ENCODE measurements around the gene CREBL2.
"Not testable (repeated sequence)": the region's sequence is repeated elsewhere in the genome, so short reads cannot be mapped to it uniquely, and the experiment has no call there.

Gene CREBL2

DNA sequence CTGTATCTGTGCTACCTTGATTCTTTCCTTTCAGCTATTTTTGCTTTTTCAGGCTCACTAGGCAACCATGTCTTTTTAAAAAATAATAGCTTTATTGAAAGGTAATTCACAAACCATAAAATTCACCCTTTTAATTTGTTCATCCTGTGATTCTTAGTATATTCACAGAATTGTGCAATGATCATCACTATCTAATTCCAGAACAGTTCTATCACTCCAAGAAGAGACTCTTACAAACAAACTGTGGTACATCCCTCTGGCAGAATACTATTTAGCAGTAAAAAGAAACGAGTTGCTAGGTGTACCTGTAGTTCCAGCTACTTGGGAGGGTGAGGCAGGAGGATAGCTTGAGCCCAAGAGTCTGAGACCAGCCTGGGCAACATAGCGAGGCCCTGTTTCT, 14.8 kb downstream of the CREBL2 start:
- DNase-seq (ENCODE audit: low spot score), result no peak
- no peak overlapping the region for H3K4me3 ChIP-seq
- no peak overlapping the region for H3K27ac ChIP-seq
- TF ChIP-seq, protein P1, sequence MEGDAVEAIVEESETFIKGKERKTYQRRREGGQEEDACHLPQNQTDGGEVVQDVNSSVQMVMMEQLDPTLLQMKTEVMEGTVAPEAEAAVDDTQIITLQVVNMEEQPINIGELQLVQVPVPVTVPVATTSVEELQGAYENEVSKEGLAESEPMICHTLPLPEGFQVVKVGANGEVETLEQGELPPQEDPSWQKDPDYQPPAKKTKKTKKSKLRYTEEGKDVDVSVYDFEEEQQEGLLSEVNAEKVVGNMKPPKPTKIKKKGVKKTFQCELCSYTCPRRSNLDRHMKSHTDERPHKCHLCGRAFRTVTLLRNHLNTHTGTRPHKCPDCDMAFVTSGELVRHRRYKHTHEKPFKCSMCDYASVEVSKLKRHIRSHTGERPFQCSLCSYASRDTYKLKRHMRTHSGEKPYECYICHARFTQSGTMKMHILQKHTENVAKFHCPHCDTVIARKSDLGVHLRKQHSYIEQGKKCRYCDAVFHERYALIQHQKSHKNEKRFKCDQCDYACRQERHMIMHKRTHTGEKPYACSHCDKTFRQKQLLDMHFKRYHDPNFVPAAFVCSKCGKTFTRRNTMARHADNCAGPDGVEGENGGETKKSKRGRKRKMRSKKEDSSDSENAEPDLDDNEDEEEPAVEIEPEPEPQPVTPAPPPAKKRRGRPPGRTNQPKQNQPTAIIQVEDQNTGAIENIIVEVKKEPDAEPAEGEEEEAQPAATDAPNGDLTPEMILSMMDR (IDR thresholded peaks at IDR 0.05), result no peak

DNA sequence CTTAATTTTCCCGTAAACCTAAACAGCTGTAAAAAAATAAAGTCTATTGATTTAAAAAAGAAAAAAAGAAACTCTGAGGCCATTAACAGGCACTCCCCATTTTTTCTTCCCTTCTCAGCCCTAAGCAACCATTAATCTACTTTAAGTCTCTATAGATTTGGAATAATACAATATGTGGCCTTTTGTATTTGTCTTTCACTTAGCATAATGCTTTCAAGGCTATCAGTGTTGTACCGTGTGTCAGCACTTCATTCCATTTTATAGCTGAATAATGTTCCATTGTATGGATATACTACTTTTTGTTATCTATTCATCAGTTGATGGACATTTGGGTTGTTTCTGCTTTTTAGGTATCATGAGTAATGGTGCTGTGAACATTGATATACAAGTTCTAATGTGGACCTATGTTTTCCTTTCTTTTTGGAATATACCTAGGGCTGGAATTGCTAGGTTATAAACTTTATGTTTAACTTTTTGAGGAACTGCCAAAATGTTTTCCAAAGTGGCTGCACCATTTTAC, 15.7 kb downstream of the CREBL2 start:
- Histone ChIP-seq H3K27ac (no peak overlapping the region), H3K4me3 (no peak overlapping the region)
- DNase-seq (ENCODE audit: low spot score), result no peak
- TF ChIP-seq, protein P1 (IDR thresholded peaks at IDR 0.05), result no peak

DNA sequence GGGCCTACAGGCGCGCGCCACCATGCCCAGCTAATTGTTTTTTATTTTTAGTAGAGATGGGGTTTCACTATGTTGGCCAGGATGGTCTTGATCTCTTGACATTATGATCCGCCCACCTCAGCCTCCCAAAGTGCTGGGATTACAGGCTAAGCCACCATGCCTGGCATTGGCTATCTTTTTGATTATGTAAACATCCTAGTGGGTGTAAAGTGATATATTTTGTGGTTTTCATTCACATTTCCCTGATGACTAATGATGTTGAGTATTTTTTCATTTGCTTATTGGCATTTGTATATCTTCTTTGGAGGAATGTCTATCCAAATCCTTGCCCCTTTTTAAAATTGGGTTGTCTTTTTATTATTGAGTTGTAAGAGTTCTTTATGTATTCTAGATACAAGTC, 16.3 kb downstream of the CREBL2 start:
- Histone ChIP-seq H3K27ac (no peak overlapping the region), H3K4me3 (no peak overlapping the region)
- DNase-seq (ENCODE audit: low spot score), result no peak
- TF ChIP-seq, protein P1 (IDR thresholded peaks at IDR 0.05), result no peak

DNA sequence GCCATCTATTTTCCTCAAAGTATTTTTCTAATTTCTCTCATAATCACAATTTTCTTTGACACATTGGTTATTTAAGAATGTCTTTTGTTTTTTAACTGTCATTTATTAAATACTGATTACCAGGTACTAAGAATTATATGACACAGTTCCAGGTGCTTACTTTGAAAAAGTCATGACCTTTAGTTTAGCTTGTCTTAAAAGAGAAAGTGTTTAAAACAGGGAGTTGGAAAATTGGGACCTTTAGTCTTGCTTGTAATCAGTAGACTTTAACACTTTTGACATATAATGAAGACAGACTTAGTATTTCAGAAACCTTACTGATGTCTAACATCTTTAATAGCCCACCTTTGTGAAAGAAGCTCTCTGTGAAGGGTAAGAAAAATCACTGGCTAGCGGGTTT, 19.2 kb downstream of the CREBL2 start:
- Histone ChIP-seq H3K4me3 (no peak overlapping the region), H3K27ac (no peak overlapping the region)
- TF ChIP-seq, protein P1 (IDR thresholded peaks at IDR 0.05), result no peak
- no peak for DNase-seq (ENCODE audit: low spot score)

DNA sequence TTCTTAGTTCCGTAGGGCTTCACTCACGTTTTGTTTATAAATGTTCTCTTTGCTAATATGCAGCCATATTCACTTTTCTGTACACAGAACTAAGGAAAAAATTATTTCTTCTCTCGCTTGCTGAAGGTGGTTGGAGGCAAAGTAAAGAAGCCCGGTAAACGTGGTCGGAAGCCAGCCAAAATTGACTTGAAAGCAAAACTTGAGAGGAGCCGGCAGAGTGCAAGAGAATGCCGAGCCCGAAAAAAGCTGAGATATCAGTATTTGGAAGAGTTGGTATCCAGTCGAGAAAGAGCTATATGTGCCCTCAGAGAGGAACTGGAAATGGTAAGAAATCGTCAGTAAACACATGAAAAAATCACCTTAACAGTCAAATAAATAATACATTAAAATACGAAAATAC, 24.0 kb downstream of the CREBL2 start:
- H3K27ac ChIP-seq, result no peak overlapping the region
- H3K4me3 ChIP-seq, result no peak overlapping the region
- DNase-seq (ENCODE audit: low spot score), result no peak
- TF ChIP-seq, protein P1 (IDR thresholded peaks at IDR 0.05), result no peak

DNA sequence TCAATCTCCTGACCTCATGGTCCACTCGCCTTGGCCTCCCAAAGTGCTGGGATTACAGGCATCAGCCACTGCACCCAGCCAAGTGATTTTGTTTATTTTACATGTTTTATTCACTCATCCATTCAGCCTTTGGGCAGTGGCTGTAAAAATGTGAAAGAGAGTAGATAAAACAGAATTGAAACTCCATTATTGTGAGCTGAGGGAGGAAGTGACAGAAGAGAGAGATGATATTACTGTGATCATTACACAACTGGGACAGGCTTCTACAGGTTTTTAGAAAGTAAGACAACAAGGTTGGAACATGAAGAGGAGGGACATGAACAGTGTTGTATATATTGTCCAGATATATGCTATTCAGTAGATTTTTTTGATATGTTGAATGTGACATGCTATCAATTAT, 25.0 kb downstream of the CREBL2 start:
- H3K27ac ChIP-seq, result no peak overlapping the region
- DNase-seq (ENCODE audit: low spot score), result no peak
- TF ChIP-seq, protein P1 (IDR thresholded peaks at IDR 0.05), result no peak
- no peak overlapping the region for H3K4me3 ChIP-seq

DNA sequence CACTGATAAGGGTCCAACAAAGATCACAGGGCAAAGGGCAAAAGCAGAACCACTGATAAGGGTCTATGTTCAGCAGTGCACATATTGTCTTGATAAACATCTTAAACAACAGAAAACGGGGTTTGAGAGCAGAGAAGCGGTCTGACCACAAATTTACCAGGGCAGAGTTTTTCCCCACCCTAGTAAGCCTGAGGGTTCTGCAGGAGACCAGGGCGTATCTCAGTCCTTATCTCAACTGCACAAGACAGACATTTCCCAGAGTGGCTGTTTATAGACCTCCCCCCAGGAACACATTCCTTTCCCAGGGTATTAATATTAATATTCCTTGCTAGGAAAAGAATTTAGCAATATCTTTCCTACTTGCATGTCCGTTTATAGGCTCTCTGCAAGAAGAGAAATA, 28.3 kb downstream of the CREBL2 start:
- DNase-seq (ENCODE audit: low spot score); H3K4me3 ChIP-seq; H3K27ac ChIP-seq: not testable (repeated sequence)

DNA sequence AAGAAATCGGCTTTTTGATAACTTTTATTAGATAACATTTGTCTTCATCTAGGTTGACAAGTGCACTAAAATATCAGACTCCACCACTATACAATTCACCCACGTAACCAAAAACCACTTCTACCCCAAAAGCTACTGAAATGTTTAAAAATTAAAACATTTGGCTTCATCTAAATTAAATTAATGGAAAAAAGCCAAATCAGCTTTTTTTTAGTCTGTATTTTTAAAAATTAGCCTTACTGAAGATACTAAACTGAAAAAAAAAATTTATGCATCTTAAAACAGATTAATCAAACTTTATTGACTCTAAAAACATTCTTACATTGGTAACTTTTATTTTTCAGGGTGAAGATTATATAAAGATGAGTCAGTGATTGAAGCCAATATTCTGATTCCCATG, 30.0 kb downstream of the CREBL2 start:
- Histone ChIP-seq H3K4me3 (no peak overlapping the region), H3K27ac (no peak overlapping the region)
- DNase-seq (ENCODE audit: low spot score), result no peak
- TF ChIP-seq, protein P1 (IDR thresholded peaks at IDR 0.05), result no peak

Measured in coronary artery (tissue), 2 donors.